NT2/D1 (cell line): Measurements from ENCODE around the gene CYB561D1.

ENCODE experiments used
- YY1 ChIP-seq: IDR thresholded peaks from 2 replicates; pipeline ENCODE4 v1.6.1; 2011; ENCODE audit not compliant: insufficient read length, insufficient read depth
- ZNF274 ChIP-seq: IDR thresholded peaks from 2 replicates; pipeline ENCODE4 v1.6.1; 2011; ENCODE audit warnings: mild to moderate bottlenecking, low read depth, low read length

- TF ChIP-seq ZNF274 (no peak), YY1 (no peak)
These were observed 19.3 kb downstream of the CYB561D1 start for GRCh38 chr1:109513110-109513710.
